Activated CD8-positive, alpha-beta T cell treated with anti-CD3 and anti-CD28 coated beads, Interleukin-2, amount 10 ng/mL, durations not matched to agents 7 days and 5 days (primary cell): Measurements from ENCODE around the gene IVNS1ABP. TPM values are rescaled to one million over a fixed set of nuclear protein-coding genes. Genes with fewer than 3 reads are reported as not detected.
"Not testable (repeated sequence)": the region's sequence is repeated elsewhere in the genome, so short reads cannot be mapped to it uniquely, and the experiment has no call there.

ENCODE experiments used
- ATAC-seq: fragments of 150-1000 bp; cut with Tn5 transposase; one replicate; pipeline ENCODE4 v1.10.0; 2021; ENCODE audit warnings: moderate library complexity
- CTCF ChIA-PET: fragments of 350-600 bp; sonication (Branson Sonifier 250); formaldehyde crosslinking; loops from one replicate; lab custom pipeline; 2021; ENCODE audit warnings: antibody characterized with exemption; lab: Charles Lee
- POLR2A ChIA-PET: fragments of 350-600 bp; sonication (Branson Sonifier 250); formaldehyde crosslinking; loops from one replicate; lab custom pipeline; 2021; ENCODE audit warnings: antibody characterized with exemption; lab: Charles Lee
- DNase-seq: peaks from one replicate; pipeline ENCODE4 v3.0.0-alpha.2; 2020
- H3K27ac Mint-ChIP-seq: one replicate; pipeline ENCODE4 v1.8.0; 2021; ENCODE audit warnings: mild to moderate bottlenecking, mixed read lengths
- H3K27me3 Mint-ChIP-seq: one replicate; pipeline ENCODE4 v1.8.0; 2021; ENCODE audit warnings: low read depth, mixed read lengths
- H3K36me3 Mint-ChIP-seq: one replicate; pipeline ENCODE4 v1.8.0; 2021; ENCODE audit warnings: low read depth, mixed read lengths
- H3K4me1 Mint-ChIP-seq: one replicate; pipeline ENCODE4 v1.8.0; 2021; ENCODE audit warnings: low read depth, mixed read lengths
- H3K4me3 Mint-ChIP-seq: one replicate; pipeline ENCODE4 v1.8.0; 2021; ENCODE audit warnings: mild to moderate bottlenecking, mixed read lengths
- H3K9me3 Mint-ChIP-seq: one replicate; pipeline ENCODE4 v1.8.0; 2022; ENCODE audit warnings: mixed read lengths; ENCODE audit not compliant: insufficient read depth
- total RNA-seq, 2 experiments: library from RNA; stranded (reverse); gene quantifications; one replicate each; pipeline ENCODE4 v1.2.3, GENCODE V29; 2021

Gene IVNS1ABP
- total RNA-seq, 2 experiments from 2014 or later, result 216 to 234 TPM

- H3K4me1 Mint-ChIP-seq, result peaks cover 18% of the 10 kb centered on the region
- ATAC-seq, result no peak
- no peak overlapping the region for H3K4me3 Mint-ChIP-seq
- no peak overlapping the region for H3K27ac Mint-ChIP-seq
- ChIA-PET CTCF (interaction anchor here (1.0 to 1.2 kb wide), 2 partner anchors 9 to 10 kb away, joined by 3 read pairs; no protein-coding TSS in a partner anchor), POLR2A (no interaction called here)
- H3K27me3 Mint-ChIP-seq, result no peaks in the 10 kb centered on the region
- DNase-seq, result no peak
- peaks cover 13% of the 10 kb centered on the region for H3K9me3 Mint-ChIP-seq
- H3K36me3 Mint-ChIP-seq, result peaks cover 28% of the 10 kb centered on the region
These were observed 11.2 kb upstream of the IVNS1ABP start for GRCh38 chr1:185328255-185328654.

DNA sequence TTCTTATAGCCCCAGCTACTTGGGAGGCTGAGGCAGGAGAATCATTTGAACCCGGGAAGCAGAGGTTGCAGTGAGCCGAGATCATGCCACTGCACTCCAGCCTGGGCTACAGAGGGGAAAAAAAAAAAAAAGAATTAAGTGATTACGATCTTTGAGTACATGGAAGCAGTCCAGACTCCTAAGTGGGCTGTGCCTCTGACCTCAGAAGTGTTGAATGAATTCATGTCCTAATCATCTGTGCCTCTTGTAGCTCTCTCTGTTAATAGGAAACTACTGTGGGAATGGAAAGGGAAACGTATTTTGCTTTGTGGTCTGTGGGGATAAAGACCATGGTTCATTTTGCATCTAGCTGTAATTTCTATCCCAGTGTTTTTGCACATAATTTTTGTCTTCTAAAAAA, 8.4 kb upstream of the IVNS1ABP start:
- DNase-seq, result no peak
- ATAC-seq, result no peak
- CTCF ChIA-PET, result interaction anchor here (0.6 to 1.8 kb wide), 2 partner anchors 12 to 242 kb away, joined by 4 to 5 read pairs; no protein-coding TSS in a partner anchor
- Mint-ChIP-seq H3K27ac (no peak overlapping the region), H3K4me3 (no peak overlapping the region), H3K9me3 (peaks cover 23% of the 10 kb centered on the region), H3K27me3 (no peaks in the 10 kb centered on the region), H3K36me3 (peaks cover 44% of the 10 kb centered on the region), H3K4me1 (peaks cover 21% of the 10 kb centered on the region)
- POLR2A ChIA-PET, result interaction anchor here (0.6 kb wide), 1 partner anchor 24 kb away, joined by 3 read pairs; no protein-coding TSS in a partner anchor

GRCh38 chr1:185324118-185324517, 7.1 kb upstream of the IVNS1ABP start:
- ChIA-PET POLR2A (no interaction called here), CTCF (interaction anchor here (1.1 to 1.5 kb wide), 2 partner anchors 14 to 346 kb away, joined by 3 to 6 read pairs; no protein-coding TSS in a partner anchor)
- peaks cover 50% of the 10 kb centered on the region for H3K36me3 Mint-ChIP-seq
- H3K4me3 Mint-ChIP-seq, result no peak overlapping the region
- no peaks in the 10 kb centered on the region for H3K27me3 Mint-ChIP-seq
- H3K9me3 Mint-ChIP-seq, result peaks cover 23% of the 10 kb centered on the region
- no peak for DNase-seq
- H3K27ac Mint-ChIP-seq, result no peak overlapping the region
- no peak for ATAC-seq
- H3K4me1 Mint-ChIP-seq, result peaks cover 28% of the 10 kb centered on the region

DNA sequence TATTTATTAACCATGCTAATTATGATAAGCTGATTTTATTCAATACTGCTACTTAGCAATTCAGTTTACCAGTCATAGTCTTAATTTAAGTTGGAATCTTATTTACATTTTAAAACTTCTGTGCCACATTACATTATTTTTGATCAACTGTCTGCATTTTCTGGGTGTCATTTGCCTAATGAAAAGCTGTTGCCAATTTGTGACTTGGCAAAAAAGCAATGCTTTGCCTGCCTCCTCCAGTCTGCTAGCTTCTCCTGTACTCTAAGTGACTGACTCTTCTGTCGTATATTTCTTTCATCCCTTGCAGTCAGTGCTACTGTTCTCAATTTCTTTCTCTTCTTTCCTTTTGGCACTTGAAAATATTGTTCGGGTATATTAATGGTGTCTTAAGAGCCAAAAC, 5.6 kb upstream of the IVNS1ABP start:
- H3K27ac Mint-ChIP-seq, result no peak overlapping the region
- ChIA-PET CTCF (no interaction called here), POLR2A (interaction anchor here (0.6 kb wide), 1 partner anchor 15 kb away, joined by 3 read pairs; no protein-coding TSS in a partner anchor)
- H3K36me3 Mint-ChIP-seq, result peaks cover 39% of the 10 kb centered on the region
- DNase-seq, result no peak
- peaks cover 38% of the 10 kb centered on the region for H3K4me1 Mint-ChIP-seq
- peaks cover 17% of the 10 kb centered on the region for H3K9me3 Mint-ChIP-seq
- no peak overlapping the region for H3K4me3 Mint-ChIP-seq
- no peak for ATAC-seq
- H3K27me3 Mint-ChIP-seq, result no peaks in the 10 kb centered on the region

DNA sequence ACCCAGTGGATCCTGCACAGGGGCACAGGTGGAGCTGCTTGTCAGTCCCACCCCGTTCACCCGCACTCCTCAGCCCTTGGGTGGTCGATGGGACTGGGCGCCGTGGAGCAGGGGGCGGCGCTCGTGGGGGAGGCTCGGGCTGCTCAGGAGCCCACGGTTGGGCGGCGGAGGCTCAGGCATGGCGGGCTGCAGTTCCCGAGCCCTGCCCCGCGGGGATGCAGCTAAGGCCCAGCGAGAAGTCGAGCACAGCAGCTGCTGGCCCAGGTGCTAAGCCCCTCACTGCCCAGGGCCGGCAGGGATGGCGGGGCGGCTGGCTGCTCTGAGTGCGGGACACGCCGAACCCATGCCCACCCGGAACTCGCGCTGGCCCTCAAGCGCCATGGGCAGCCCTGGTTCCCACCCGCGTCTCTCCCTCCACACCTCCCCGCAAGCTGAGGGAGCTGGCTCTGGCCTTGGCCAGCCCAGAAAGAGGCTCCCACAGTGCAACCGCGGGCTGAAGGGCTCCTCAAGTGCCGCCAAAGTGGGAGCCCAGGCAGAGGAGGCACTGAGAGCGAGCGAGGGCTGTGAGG, 4.7 kb upstream of the IVNS1ABP start:
- peaks cover 33% of the 10 kb centered on the region for H3K36me3 Mint-ChIP-seq
- ChIA-PET CTCF (interaction anchor here (0.7 kb wide), 1 partner anchor 170 kb away, joined by 3 read pairs; no protein-coding TSS in a partner anchor), POLR2A (interaction anchor here (1.1 kb wide), 1 partner anchor 17 kb away, joined by 4 read pairs; no protein-coding TSS in a partner anchor)
- H3K4me3 Mint-ChIP-seq, ATAC-seq, H3K27me3 Mint-ChIP-seq, H3K9me3 Mint-ChIP-seq, DNase-seq, H3K27ac Mint-ChIP-seq: not testable (repeated sequence)
- H3K4me1 Mint-ChIP-seq, result peaks cover 40% of the 10 kb centered on the region

DNA sequence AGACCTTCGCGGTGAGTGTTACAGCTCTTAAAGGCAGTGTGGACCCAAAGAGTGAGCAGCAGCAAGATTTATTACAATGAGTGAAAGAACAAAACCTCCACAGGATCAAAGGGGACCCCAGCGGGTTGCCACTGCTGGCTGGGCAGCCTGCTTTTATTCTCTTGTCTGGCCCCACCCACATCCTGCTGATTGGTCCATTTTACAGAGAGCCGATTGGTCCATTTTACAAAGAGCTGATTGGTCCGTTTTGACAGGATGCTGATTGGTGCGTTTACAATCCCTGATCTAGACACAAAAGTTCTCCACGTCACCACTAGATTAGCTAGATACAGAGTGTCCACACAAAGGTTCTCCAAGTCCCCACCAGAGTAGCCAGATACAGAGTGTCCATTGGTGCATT, 4.1 kb upstream of the IVNS1ABP start:
- peaks cover 35% of the 10 kb centered on the region for H3K36me3 Mint-ChIP-seq

GRCh38 chr1:185319139-185319475, 2.1 kb upstream of the IVNS1ABP start:
- peak overlapping the region; percentile 90 for H3K4me3 Mint-ChIP-seq
- H3K27ac Mint-ChIP-seq, result peak overlapping the region; percentile 31
- peaks cover 9% of the 10 kb centered on the region for H3K9me3 Mint-ChIP-seq
- H3K36me3 Mint-ChIP-seq, result peaks cover 49% of the 10 kb centered on the region
- CTCF ChIA-PET, result interaction anchor here (1.4 to 4.8 kb wide), 6 partner anchors 19 to 351 kb away, joined by 8 to 66 read pairs (median 21); no protein-coding TSS in a partner anchor
- DNase-seq (no peak), ATAC-seq (no peak)
- H3K27me3 Mint-ChIP-seq, result no peaks in the 10 kb centered on the region
- POLR2A ChIA-PET, result interaction anchor here (0.7 to 4.4 kb wide), 6 partner anchors 18 to 317 kb away, joined by 3 to 87 read pairs (median 58); no protein-coding TSS in a partner anchor
- peaks cover 37% of the 10 kb centered on the region for H3K4me1 Mint-ChIP-seq

More for the DNA sequence above, 4.1 kb upstream of the IVNS1ABP start:
- H3K4me3 Mint-ChIP-seq, H3K9me3 Mint-ChIP-seq, H3K27ac Mint-ChIP-seq, ATAC-seq, DNase-seq, H3K27me3 Mint-ChIP-seq: not testable (repeated sequence)
- H3K4me1 Mint-ChIP-seq, result peaks cover 40% of the 10 kb centered on the region
- ChIA-PET CTCF (interaction anchor here (0.7 kb wide), 1 partner anchor 170 kb away, joined by 3 read pairs; no protein-coding TSS in a partner anchor), POLR2A (interaction anchor here (1.1 kb wide), 1 partner anchor 18 kb away, joined by 4 read pairs; no protein-coding TSS in a partner anchor)

DNA sequence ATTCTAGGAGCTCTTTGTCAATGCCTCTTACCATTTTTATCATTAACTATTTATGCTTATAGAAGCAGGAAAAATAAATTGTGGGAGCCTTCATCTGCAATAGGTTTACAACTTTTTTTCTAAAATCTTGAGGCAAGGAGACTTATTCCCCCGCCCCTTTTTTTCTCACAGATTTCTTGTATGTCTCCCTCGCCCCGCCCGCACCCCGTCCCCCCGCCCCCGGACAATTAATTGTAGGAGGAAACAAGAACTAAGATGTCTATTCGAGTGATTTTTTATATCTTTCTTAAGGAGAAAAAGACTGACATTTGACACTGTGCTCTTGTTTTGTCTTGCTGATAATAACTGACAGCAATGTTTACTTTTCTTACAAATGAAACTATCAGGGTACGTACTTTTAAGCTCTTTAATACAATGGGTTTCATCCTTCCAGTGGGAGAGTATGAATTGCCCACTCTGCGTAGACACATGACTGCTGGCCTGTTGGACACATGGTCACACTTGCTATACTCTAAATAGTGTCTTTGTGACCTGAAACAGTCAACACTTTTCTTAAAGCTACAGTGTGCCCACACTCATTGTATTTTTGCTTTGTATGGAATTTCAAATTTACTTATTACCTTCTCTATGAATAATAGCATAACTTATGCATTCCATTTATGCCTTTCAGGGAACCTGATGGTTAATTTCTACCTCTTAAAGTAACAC, 1.5 kb upstream of the IVNS1ABP start:
- peak overlapping the region; percentile 90 for H3K4me3 Mint-ChIP-seq
- DNase-seq, result no peak
- H3K36me3 Mint-ChIP-seq, result peaks cover 55% of the 10 kb centered on the region
- H3K27ac Mint-ChIP-seq, result peak overlapping the region; percentile 94
- peaks cover 9% of the 10 kb centered on the region for H3K9me3 Mint-ChIP-seq
- H3K4me1 Mint-ChIP-seq, result peaks cover 39% of the 10 kb centered on the region
- ChIA-PET POLR2A (interaction anchor here (0.7 to 4.4 kb wide), 18 partner anchors 12 to 361 kb away, joined by 3 to 87 read pairs (median 14); no protein-coding TSS in a partner anchor), CTCF (interaction anchor here (0.8 to 4.8 kb wide), 20 partner anchors 9 to 362 kb away, joined by 3 to 66 read pairs (median 8); no protein-coding TSS in a partner anchor)
- no peak for ATAC-seq
- H3K27me3 Mint-ChIP-seq, result no peaks in the 10 kb centered on the region

DNA sequence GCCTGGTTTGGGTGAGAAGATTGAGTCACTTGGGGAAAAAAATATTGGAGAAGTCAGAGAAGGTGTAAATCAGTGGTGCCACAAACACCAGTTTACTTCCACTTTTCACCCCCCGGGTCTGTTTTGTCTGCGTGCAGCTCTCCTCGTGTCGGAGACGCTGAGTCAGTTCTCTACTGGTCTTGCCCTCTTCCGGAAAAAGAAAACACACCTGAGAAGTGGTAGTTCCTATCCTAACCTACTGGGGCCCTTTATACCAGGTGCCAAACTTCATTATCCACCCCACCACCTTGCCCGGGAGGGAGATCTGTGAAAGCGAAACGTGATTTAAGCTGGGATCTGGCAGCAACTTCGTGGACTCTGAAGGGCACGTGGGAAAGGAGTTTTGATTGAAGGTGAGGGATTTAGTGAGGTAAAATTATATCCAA, 855 bp upstream of the IVNS1ABP start:
- no peaks in the 10 kb centered on the region for H3K27me3 Mint-ChIP-seq
- H3K4me1 Mint-ChIP-seq, result peaks cover 46% of the 10 kb centered on the region
- ATAC-seq, result peak; percentile 46

GRCh38 chr1:185316163-185317033, 645 bp downstream of the IVNS1ABP start:
- POLR2A ChIA-PET, result interaction anchor here (0.6 to 4.4 kb wide), 43 partner anchors 10 to 377 kb away, joined by 3 to 87 read pairs (median 4); partner anchors contain the start of gene SWT1

More for the DNA sequence above, 855 bp upstream of the IVNS1ABP start:
- peaks cover 61% of the 10 kb centered on the region for H3K36me3 Mint-ChIP-seq
- DNase-seq, result peak; percentile 89
- POLR2A ChIA-PET, result interaction anchor here (0.7 to 4.4 kb wide), 23 partner anchors 11 to 362 kb away, joined by 3 to 87 read pairs (median 6); no protein-coding TSS in a partner anchor
- H3K27ac Mint-ChIP-seq, result peak overlapping the region; percentile 94
- H3K4me3 Mint-ChIP-seq, result peak overlapping the region; percentile 90
- H3K9me3 Mint-ChIP-seq, result peaks cover 9% of the 10 kb centered on the region
- CTCF ChIA-PET, result interaction anchor here (0.6 to 4.8 kb wide), 27 partner anchors 9 to 376 kb away, joined by 3 to 66 read pairs (median 7); partner anchors contain the start of gene RNF2

More at GRCh38 chr1:185316163-185317033, 645 bp downstream of the IVNS1ABP start:
- Mint-ChIP-seq H3K27me3 (no peaks in the 10 kb centered on the region), H3K9me3 (peaks cover 9% of the 10 kb centered on the region), H3K4me1 (peaks cover 57% of the 10 kb centered on the region), H3K36me3 (peaks cover 63% of the 10 kb centered on the region), H3K27ac (peak overlapping the region; percentile 94), H3K4me3 (peak overlapping the region; percentile 90)
- ATAC-seq (peak; percentile 46), DNase-seq (peak; percentile 94)
- CTCF ChIA-PET, result interaction anchor here (0.7 to 4.8 kb wide), 31 partner anchors 10 to 386 kb away, joined by 3 to 66 read pairs (median 5); partner anchors contain the start of gene RNF2
